Hypothalamus (tissue), 51 donors: Measurements from ENCODE around the gene PCSK5.
"Not testable (repeated sequence)": the region's sequence is repeated elsewhere in the genome, so short reads cannot be mapped to it uniquely, and the experiment has no call there.

Experiments used
- DNase-seq, 51 donors: peaks; one replicate each; lab custom pipeline; 2025; lab: John Stamatoyannopoulos, UW

Gene PCSK5

DNA sequence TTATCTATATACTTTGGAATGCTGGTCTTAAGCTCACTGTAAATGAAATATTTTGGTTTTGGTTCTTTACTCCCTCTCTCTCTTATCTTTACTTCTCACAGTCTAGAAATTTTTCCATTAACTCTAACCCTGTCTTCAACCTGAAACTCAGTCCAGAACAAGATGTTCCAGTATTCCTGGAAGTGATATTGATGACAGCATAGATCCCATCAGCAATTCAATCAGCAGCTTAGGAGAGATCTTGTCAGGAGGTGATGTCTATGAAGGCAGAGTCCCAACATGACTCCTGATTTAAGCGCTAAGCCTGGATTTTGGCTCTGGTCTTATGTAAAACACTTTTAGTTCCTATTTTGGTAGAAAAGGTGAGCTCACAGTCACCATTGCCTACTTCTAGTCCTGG lies 451.1 kb downstream of the PCSK5 start:
- DNase-seq = no peak

DNA sequence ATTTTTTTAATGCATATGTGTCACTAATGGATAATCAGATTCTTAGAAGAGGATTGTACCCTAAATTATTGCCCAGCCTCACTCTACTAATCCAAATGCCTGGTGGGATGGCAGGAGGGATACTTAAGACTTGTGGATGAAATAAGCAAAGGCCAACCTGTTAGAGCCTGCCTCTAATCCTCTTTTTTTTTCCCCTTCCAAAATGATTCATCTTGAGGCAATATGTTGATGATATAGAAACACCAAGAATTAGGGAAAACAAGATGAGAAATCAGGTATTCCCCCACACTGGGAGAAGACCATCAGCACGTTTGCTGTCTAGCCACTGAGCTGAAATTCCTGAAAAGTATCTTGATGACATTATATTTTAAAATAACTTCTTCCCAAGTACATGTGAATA lies 451.7 kb downstream of the PCSK5 start:
- no peak for DNase-seq

DNA sequence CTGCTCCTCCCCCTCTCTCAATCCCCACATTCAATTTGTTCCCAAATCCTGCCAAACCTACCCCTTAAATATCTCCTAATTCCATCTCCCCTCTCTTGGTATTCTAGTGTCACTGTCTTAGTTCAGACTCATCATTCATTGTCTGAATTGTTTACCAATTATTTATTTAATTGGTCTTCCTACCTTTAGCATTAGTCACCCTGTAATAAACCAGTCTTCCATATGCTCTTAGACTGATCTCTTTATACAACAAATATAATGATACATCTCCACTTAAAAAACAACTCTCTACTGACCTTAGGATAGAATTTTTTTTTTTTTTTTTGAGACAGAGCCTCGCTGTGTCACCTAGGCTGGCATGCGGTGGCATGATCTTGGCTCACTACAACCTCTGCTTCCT lies 452.4 kb downstream of the PCSK5 start:
- DNase-seq = no peak

DNA sequence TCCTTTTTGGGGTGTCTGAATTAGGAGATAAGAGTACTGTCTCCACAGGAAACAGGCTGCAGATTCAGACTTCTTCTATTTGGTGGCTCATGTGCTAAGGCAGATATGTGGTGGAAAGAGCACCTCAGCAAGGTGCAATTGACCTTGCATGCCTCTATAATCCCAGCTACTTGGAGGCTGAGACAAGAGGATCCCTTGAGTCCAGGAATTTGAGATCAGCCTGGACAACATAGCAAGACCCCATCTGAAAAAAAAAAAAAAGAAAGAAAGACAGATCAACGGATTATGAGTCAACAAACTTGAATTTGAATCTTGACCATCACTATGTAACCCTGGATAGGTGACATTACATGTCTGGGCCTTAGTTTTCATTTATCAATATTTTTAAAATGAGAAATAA lies 459.4 kb downstream of the PCSK5 start:
- no peak for DNase-seq

DNA sequence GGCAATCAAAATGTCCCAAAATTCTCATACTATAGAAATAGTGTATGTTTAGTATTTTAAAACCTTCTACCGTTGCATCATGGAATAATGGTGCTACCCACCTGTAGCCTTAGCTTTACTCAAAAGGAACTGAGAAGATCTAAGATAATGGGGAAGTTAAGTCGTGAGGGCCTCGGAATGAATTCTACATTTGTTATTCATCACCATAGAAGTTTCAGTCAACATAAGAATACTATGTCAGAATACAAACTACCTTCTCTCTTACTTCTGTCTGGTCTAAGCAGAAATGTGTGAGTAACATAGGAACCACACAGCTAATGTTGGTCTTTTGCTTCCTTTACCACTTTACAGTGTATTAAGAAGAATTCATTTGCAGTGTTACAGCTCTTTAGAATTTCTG lies 460.5 kb downstream of the PCSK5 start:
- DNase-seq = no peak

DNA sequence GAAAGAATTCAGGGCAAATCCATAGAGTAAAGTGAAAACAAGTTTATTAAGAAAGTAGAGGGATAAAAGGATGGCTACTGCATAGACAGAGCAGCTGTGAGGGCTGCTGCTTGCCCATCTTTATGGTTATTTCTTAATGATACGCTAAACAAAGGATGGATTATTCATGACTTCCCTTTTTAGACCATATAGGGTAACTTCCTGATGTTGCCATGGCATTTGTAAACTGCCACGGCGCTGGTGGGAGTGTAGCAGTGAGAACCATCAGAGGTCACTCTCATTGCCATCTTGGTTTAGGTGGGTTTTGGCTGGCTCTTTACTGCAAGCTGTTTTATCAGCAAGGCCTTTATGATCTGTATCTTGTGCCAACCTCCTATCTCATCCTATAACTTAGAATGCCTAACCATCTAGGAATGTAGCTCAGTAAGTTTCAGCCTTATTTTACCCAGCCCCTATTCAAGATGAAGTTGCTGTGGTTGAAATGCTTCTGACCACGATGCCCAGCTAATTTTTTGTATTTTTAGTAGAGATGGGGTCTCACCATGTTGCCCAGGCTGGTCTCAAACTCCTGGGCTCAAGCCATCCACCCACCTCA lies 461.6 kb downstream of the PCSK5 start:
- no peak for DNase-seq

DNA sequence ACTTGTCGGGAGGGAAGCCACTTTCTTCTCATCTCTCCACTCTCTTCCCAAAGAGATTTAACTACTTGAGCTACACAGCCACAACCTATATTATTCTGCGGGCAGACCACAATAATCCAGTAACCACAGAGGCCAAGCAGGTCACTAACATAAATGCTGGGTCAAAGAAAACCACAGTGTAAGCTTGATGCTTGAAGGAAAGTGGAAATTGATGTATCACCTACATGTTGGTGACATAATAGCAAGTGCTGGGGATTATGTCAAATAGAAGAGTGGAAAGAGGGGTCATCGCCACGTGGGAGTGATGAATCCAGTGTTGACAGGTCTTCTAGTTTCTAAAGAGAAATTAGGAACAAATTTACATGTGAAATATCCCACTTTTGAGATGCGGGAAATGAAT lies 462.8 kb downstream of the PCSK5 start:
- DNase-seq = no peak

DNA sequence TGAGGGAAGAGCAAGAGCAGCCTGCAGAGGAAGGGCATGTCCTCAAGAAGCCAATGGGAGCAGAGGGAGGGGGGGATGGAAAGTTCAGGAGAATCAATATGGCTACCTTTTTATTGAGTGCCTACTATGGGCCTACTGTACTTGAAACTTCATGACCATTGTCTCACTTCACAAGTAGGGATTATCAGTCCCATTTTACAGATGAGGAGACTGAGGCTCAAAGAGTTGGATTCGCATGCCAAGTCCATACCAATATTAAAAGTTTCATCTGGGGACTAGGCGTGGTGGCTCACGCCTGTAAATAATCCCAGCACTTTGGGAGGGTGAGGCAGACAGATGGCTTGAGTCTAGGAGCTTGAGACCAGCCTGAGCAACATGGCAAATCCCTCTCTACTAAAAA lies 463.7 kb downstream of the PCSK5 start:
- no peak for DNase-seq

DNA sequence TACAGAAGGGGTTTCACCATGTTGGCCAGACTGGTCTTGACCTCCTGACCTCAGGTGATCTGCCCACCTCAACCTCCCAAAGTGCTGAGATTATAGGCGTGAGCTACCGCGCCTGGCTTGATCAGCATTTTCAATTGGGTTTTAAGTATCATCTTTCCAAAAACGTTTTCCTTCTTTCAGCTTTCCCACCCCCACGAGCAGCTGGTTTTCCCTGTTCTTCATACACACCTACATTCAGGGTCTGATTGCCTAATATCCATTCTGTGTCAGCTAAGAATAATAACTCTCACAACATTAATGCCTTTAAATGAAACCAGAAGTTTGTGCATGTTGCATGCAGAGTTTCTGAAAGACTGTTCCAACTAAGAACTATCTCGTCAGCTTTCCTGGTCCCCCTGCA lies 465.4 kb downstream of the PCSK5 start:
- DNase-seq = peak in 1 of 51 donors; percentile 41

DNA sequence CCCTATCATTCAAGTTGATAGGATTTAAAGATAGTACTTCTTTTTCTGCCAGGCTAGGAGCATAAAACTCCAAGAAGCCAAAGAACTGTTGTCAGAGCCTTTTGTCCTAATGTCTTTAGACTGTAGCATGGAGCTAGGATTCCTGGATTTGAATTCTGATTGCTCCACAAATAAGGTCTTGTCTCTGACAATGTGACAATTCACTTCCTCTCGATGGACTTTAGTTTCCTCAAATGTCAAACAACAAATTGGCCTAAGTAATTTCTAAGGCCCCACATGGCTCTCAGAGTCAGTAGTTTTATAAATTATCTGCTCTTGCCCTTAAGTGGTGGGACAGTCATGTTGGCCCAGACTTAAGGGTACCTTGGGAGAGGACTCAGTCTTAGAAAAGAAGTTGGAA lies 467.1 kb downstream of the PCSK5 start:
- no peak for DNase-seq

DNA sequence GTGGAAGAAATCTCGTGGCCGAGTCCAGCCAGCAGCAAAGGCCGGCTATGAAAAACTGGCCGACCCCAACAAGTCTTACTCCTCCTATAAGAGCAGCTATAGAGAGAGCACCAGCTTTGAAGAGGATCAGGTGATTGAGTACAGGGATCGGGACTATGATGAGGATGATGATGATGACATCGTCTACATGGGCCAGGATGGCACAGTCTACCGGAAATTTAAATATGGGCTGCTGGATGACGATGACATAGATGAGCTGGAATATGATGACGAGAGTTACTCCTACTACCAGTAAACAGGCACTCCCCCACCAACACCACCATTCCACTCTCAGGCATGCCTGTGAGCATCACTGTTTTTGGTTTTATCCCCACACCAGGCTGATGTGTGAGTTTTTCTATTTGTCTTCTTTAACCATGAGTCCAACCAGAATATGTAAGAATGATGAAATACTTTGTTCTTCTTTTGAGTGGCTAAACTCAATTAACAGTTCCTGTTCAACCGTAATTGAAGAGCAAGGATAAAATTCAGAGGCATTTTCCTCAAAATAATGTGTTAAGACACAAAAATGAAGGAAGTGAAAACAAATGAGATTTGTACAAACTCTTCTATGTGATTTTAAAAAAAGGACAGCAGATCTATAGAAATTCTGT lies 468.3 kb downstream of the PCSK5 start:
- peak in 1 of 51 donors; percentile 2 for DNase-seq

DNA sequence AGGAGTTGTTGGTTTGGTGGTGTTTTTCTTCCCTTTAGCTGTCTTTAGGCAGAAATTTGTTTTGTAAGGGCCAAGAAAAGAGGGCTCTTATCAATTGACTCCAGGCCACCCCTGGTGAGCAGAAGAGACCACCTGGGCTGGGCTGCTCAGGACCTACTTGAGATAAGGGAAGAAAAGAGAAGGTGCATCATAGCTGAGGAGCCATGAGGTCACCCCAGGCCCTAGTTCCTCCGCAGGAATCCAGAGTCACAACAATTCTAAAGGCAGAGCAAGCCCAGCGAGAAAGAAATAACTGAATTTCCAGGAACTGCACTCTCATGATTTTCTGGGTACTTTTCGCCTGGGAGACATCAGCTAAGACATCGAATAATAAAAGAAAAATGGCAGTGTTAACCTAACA lies 468.9 kb downstream of the PCSK5 start:
- DNase-seq = no peak

DNA sequence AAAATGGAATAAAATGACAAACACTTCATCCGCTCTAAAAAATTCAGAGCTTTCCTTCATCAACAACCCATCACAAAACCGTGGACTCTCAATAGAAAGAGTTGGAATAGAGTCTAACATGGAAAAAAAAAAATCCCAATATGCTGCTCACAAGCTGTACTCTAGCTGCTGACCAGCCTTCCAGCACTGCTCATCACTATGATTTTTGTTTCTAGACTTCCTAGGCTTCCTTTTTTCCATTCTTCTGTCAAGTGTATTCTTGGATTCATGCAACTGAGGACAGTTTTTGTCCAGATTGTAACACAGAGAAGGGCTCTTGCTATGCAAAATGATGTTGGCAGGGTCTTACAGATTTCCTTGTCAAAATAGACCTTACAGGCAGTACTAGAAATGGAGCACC lies 469.3 kb downstream of the PCSK5 start:
- no peak for DNase-seq

DNA sequence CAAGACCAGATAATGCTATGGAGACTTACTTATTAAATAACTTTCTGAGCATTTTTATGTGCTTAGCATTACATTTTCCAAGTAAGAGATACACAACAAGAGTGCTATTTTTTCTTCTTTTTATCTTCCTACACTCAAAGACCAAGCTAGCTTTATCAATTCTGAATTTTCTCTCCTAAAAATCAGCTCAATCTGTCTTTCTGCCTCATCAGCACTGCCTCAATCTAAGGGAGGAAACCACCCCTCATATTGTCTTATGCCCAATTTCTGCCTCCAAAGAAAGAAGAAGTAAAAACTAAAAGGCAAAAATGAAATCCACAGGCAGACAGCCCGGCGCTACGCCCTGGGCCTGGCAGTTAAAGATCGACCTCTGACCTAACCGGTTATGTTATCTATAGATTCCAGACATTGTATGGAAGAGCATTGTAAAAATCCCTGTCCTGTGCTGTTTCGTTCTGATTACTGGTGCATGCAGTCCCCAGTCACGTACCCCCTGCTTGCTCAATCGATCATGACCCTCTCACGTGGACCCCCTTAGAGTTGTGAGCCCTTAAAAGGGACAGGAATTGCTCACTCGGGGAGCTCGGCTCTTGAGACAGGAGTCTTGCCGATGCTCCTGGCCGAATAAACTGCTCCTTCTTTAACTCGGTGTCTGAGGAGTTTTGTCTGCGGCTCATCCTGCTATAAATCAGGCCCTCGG lies 472.0 kb downstream of the PCSK5 start:
- not testable (repeated sequence) for DNase-seq

DNA sequence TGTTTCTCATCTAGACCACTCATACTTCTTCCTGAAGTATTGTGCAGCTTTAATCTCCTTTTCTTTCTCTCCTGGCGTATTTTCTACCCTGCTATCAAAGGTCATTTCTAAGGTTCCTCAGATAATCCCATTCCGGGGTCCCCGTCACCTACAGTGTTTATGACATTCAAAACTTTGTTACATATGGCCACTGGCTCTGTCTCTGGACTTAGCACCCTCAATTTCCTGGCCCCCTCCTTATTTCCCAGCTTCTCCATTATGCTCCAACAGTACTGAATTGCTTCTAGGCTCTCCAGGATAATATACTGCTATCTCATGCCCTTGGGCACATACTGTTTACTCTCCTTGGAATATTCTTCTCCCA lies 472.5 kb downstream of the PCSK5 start:
- DNase-seq = no peak

DNA sequence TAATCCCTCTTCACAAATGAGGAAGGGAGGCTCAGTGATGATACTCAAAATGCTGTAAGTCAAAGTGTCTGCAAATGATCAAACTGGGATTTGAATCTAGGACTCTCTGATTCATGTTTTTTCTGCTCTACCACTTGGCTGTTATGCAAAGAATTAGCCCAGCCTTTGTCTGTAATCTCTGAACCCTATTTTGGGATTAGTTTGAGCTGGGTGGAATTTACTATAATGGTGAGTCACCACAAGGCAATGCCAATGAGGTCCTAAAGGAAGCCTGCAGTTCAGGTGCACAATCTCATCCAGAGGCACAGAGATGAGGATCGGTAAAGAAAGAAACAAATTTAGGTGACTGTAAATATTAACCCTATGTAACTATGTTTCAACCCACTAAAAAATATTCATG lies 474.6 kb downstream of the PCSK5 start:
- DNase-seq = no peak

DNA sequence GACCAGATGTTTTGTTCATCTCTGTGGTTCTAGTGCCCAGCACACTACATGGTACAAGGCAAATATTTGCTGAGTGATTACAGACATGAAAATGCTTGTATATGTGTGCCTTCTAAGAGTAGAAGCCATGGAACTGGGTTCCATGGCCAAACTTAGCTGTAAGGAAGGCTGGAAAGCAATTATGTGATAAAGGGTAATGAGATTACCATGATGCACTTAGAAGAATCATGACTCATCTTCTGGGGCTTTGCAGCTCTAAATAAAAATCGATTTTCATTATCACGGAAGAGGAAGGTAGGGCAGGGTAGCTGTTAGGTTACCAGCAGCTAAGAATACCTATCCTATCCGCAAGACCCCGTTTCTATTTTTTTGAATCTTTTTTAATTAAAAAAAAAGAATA lies 475.8 kb downstream of the PCSK5 start:
- DNase-seq = no peak

DNA sequence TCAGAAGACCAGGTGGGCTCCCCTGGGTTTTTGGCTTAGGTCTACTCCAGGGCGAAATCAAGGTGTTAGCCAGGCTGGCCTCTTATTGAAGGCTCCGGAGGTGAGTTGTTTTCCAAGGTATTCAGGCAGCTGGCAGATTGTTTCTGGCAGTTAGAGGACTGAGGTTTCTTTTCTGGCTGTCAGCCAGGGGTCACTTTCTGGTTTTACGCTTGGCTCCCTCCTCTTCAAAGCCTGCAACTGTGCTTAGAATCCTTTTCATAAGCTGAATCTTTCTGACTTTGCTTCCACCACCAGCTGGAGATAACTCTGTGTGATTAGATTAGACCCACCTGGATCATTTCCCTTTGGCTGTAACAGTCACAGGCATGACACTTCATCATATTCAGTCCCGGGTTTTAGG lies 479.1 kb downstream of the PCSK5 start:
- no peak for DNase-seq

DNA sequence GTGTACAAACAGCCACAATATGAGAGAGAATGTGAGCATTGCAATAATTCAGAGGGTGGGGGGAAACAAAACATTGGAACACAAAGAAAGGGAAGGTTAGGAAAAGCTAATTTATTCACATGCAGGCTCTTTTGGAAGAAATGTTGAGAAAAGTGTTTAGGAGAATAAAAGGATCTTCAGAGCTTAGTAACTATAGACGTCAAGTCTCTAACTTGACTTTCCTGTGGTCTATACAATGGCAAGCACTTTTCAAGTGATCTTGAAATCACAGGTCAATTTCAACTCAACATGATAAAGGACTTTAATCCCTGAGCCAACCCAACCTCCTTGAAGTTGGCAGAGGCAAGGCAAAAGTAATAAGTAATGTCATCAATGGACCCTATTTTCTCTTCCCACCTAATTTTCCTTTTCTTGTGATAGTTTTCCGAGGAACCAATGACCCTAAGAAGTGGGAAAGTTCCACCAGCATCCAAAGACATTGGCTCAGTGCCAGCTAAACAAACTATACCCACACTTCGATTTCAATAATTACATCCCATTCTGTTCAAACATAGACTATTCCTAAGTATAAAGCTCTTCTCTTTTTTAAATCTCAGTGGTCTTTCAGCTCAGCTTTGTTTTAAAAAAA lies 480.0 kb downstream of the PCSK5 start:
- DNase-seq = no peak

DNA sequence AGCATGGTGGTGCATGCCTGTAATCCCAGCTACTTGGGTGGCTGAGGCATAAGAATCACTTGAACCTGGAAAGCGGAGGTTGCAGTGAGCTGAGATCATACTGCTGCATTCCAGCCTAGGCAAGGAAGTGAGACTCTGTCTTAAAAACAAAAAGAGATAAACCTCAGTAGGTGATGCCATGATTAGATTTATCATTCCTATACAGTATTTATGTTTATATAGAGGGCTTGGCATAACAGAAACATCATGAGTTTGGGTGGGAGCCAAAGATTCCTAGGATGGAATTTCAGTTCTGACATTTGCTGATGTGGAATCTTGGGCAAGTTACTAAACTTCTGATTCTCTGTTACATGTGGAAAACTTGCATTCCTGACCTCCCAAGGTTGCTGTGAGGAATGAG lies 481.4 kb downstream of the PCSK5 start:
- DNase-seq = peak in 1 of 51 donors; percentile 53

DNA sequence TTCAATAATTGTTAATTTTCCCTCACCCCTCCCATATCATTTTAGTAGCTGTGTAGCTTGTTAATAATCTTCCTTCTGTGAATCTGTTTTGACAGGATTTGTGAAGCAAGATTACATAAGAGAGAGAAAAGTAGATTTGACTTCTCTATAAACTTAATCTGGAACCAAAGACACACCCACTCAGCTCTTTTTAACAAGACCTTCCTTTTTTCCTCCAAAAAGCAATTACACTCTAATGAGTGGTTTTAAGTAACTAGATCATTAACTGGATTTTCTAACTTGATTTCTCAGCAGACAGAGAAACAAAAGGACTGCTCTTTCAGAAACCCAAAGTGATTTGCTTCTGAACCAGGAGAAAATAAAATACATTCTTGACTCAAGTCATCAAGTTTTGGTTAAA lies 481.9 kb downstream of the PCSK5 start:
- DNase-seq = peak in 1 of 51 donors; percentile 53
